Measurements from ENCODE around the gene IQCE.
"Not testable (repeated sequence)": the region's sequence is repeated elsewhere in the genome, so short reads cannot be mapped to it uniquely, and the experiment has no call there.

IQCE gene

GRCh38 chr7:2520761-2521290 is 38.0 kb upstream of the IQCE start:
- no peak for DNase-seq (ENCODE audit: low read depth, low spot score)

GRCh38 chr7:2521341-2521745 is 37.4 kb upstream of the IQCE start:
- no peak for DNase-seq (ENCODE audit: low read depth, low spot score)

GRCh38 chr7:2521952-2522591 is 36.7 kb upstream of the IQCE start:
- DNase-seq (ENCODE audit: low read depth, low spot score): peak; percentile 50

GRCh38 chr7:2522780-2523433 is 35.9 kb upstream of the IQCE start:
- no peak for DNase-seq (ENCODE audit: low read depth, low spot score)

GRCh38 chr7:2523461-2523936 is 35.3 kb upstream of the IQCE start:
- DNase-seq (ENCODE audit: low read depth, low spot score): no peak

- no peak for DNase-seq (ENCODE audit: low read depth, low spot score)
These were observed 34.6 kb upstream of the IQCE start for GRCh38 chr7:2523941-2524807.

DNA sequence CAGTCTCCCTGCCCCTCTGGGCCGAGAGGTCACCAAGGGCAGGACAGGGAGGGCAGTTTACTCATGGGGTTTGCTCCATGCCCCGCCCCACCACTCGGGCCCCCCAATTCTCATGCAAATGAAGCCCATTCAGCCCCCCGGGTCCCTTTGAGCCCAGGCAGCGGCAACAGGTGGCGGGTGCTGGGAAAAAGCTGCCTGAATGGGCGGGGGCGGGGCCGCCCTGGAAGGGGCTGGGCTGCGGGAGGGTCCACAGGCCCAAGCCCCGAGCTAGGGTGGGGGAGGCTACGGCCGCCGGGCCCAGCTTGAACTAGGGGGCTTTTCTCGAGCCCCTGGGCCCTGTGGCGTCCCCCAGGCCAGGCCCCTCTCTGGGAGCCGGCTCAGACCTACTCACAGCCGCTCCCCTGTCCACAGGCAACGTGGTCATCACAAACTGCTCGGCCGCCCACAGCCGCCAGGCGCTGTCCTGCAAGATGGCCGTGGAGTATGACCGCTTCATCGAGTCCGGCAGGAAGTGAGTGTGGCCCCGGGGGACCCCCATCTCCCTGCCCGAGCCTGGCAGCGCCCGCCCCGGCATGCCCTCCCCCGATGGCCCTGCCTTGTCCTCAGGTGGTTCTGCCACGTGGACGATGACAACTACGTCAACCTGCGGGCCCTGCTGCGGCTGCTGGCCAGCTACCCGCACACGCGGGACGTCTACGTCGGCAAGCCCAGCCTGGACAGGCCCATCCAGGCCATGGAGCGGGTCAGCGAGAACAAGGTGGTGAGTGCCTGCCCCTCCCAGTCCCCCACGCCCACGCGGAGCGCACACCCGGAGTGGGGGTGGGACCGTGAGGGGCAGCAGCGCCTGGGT is 33.7 kb upstream of the IQCE start:
- no peak for DNase-seq (ENCODE audit: low read depth, low spot score)

- DNase-seq (ENCODE audit: low read depth, low spot score): no peak
These were observed 32.8 kb upstream of the IQCE start for GRCh38 chr7:2525658-2526630.

- DNase-seq (ENCODE audit: low read depth, low spot score): no peak
These were observed 31.9 kb upstream of the IQCE start for GRCh38 chr7:2526659-2527504.

DNA sequence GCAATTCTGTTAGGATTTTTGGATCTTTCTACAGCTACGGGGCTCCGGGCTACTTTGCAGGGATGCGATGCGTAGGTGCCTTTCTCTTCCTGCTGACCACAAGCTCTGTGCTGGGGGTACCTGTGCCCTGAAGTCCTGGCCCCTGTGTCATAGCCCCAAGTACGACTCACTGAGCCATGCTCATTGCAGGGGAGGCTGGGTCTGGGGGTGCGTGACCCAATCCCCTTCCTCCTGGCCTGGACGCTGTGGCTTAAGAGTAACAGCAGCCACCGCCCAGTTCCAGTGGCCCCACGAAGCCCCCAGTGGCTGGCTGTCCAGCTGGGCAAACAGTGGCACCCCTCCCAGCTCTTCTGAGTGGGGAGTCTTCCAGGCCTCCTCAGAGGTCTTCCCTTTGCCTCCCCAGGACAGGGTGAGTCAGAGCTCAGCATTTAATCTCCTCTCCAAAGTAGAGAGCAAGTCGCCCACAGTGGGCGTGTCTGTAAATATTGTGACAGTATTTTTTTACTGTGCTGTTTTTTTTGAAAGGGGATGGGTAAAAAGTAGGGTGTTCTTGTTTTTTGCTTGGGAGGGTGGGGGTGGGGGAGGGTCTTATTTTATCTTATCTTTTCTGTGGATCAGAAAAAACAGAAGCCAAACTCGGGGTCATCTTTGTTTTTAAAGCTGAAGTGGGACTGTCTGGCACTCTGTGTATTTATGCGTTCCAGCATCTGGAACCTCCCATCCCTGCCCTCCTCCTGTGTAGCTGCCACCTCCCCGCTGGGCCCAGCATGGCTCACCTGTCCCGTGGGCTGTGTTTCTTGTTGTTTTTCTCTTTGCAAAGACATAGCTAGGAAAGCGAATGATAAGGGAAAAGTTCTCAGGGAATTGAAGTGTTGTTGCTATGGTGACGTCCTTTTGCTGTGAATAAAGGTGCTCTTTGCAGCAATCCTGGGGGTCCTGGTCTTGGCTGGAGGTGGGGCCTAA is 31.0 kb upstream of the IQCE start:
- DNase-seq (ENCODE audit: low read depth, low spot score): no peak

GRCh38 chr7:2528481-2529095 is 30.2 kb upstream of the IQCE start:
- DNase-seq (ENCODE audit: low read depth, low spot score): no peak

GRCh38 chr7:2529161-2530070 is 29.4 kb upstream of the IQCE start:
- DNase-seq (ENCODE audit: low read depth, low spot score): no peak

GRCh38 chr7:2530071-2530987 is 28.4 kb upstream of the IQCE start:
- DNase-seq (ENCODE audit: low read depth, low spot score): no peak

DNA sequence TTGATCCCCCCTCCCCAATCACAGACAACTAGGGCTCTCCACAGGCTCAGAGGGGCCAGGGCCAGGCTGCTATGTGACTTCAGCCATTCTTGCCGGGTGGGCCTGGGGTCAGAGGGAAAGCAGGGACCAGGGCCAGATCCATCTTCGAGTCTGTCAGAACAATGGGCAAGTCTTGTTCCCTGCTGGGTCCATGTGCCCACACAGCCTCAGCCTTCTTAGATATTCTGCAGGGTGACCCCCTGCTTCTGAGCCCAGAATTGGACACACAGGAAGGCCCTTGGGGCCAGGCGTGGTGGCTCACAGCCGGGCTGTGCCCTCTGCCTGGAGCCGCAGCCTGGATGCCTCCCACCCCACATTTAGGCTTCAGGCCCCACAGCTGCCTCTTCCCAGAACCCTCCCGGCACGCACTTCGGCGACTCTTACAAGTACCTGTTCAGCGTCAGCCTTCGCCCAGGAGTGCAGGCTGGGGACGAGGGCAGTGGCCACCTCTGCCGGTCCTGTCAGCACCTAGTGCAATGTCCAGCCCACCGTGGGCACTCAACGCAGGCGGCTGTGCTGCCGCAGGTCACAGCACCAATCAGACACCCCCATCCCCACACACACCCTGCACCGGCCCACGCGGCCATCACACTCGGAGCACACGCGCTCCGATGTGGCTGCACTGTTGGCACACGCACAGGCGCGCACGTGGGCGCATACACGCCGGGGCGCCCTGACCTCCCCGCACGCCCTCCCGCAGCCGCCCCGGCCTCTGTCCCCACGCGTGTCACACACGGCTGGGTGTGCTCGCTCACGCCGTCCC is 27.6 kb upstream of the IQCE start:
- DNase-seq (ENCODE audit: low read depth, low spot score): not testable (repeated sequence)

DNA sequence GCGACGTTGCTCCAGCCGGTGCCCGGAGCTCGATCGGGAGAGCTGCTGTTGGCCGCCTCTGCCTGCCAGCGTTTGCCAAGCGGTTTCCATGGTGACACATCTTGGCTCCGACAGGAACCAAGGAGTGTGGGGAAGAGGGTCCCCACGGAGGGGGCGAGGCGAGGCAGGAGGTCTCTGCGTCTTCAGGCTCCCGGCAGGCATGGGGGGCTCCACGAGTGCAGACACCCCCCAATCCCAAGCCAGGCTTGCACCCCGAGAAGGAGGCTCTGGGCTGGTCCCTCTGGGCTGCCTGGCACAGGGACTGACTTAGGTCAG is 27.0 kb upstream of the IQCE start:
- DNase-seq (ENCODE audit: low read depth, low spot score): not testable (repeated sequence)
